ENCODE data around the gene LYPD6.
"Not testable (repeated sequence)": the region's sequence is repeated elsewhere in the genome, so short reads cannot be mapped to it uniquely, and the experiment has no call there.

The LYPD6 gene, protein sequence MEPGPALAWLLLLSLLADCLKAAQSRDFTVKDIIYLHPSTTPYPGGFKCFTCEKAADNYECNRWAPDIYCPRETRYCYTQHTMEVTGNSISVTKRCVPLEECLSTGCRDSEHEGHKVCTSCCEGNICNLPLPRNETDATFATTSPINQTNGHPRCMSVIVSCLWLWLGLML

DNA sequence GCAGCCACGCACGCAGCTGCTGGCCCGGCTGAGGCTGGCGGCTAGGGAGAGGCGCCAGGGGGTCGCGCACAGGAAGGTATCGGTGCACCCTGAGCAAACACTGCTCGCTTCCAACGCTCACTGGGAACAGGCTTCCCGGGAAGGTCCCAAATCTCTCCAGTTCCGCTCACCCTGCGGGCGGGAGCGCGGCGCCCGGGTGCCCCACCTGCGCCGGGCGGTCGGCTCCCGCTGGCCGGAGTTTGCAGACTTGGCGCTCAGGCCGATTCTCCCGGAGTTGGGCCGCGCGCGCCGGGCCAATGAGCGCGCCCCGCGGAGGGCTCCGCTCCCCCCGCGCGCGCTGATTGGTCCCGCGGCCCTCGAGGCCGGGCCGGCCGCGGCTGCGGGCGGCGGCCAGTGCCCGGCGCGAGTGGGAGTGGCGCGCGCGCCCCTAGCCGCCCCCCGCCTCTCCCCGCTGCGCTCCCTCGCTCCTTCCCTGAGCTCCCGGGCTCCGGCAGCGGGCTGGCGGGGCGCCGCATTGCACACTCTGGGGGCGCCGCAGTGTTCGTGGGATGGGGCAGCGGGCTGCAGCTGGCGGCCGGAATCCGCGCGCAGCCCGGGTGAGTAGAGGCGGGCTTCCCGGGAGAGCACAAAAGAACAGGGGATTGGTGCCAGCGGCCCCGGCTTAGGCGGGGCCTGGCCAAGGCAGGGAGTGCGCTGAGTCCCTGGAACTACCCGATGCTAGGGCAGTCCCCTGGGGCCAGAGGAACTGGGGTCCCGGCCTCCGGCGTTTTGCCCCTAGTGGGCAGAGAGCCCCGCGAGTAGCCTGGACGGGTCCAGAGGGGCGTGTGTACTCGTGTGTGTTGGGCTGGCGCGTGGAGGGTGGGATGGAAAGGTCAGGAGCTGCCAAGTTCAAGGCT is at the start of gene LYPD6:
TSS of gene LYPD6 (plus strand) at position 461 of the 896 bp plus-strand sequence. CDS start 107,122 bp downstream, outside the sequence.
- peak; percentile 48 for DNase-seq (ENCODE audit: low spot score)

DNA sequence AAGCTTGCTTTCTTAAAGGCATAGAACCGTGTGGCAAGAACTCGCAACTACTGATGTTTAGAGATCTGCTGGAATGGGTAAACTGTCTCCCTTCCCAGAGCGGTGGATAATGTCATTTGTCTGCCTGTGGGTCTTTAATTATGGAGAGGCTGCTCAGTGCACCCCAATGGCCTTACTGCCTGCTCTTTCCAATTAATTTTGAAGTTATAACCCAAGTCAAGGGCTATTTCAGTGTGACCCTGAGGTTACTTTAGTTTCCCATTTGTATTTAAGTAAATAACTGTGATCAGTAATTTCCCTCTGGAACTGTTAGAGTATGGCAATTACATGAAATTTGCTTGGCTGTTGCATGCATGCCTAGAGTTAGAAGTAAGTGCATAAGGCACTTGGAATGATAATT is 48.9 kb upstream of the LYPD6 start:
- no peak for DNase-seq (ENCODE audit: low spot score)

DNA sequence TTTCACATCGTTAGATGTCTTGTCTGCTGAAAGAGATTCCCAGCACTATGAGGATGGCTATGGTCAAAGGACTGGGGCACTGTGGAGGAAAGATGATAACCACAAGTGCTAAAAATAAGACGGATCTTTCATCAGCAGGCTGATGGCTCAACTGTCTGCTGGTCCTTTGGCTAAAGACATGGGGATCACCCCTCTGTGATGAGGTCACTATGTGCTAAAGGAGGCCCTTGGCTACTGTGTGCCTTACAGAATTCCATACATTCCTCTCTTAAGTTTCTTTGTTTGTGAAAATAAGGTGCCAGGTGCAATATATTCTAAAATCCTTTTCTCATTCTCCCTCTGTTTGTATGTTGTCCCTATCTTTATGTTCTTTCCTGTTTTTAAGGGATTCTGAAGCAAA is 39.7 kb upstream of the LYPD6 start:
- no peak for DNase-seq (ENCODE audit: low spot score)

DNA sequence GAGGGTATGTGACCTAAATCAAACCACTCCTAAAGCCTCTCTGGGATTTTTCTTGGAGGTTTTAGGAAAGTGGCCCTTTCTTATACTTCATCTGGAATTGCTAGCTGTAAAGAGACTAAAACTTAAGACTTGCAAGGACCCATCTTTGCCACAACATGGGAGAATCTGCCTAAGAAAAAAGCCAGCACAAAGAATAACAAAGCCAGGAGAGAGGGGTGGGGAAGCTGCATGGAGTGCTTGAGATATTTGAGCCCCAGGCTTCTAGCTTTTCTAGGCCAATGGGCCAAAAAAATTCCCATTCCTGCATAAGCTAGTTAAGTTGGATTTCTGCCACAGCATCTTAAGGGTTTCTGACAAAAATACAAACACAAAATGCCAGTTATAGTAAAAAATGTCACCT is 38.5 kb upstream of the LYPD6 start:
- no peak for DNase-seq (ENCODE audit: low spot score)

DNA sequence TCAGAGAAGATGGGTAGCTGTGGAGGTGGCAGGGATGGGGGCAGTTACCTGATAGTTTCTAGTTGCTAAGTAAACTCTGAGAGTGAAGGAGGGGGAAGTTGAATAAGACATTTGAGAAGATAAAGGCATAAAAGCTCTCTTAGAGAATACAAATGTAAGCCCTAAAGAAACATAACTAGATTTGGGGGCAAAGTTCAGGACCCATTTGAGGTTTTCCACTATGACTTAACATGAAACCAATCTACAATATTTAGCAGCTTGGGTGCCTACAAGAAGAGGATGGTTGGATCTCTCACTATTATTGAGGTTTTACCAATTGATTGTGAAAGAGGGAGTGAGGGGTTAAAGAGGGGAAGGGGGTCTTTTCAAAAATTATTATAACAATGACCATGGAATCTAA is 34.4 kb upstream of the LYPD6 start:
- no peak for DNase-seq (ENCODE audit: low spot score)

DNA sequence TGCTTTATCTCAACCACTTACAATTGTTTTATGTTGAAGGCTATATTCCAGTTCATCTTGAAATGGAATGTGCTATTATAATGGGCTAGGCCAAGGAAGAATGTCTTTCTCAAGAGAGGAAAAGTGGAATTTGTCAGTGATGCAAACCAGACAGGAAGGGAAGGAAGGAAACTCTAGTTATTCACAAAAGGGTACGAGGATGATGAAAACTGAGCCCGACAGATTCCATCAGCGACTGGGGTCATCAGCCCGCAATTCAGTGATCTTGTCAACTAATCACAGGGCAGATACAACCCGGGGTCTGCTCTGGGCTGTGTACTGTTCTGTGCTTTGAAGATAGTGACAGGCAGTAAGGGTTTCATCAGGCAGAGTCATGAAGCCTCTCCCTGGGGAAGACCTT is 23.4 kb upstream of the LYPD6 start:
- no peak for DNase-seq (ENCODE audit: low spot score)

DNA sequence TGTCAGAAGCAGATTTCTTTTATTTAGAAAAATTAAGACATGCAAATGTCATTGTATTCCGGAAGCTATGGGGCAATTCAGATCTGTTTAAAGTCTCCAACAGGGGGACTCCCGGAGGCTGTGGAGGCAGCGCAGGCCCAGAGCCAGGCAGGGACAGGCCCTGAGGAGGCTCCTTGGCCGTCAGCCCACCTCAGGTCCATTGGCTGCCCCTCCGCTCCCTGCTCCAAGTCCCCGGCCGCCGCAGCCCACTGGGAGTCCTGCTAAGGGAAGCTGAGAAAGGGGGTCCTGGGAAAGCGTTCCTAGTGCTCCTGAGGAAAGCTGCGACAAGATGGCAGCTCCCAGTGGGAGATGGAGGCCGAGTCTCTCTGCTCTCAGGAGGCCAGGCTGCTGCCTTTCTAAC is 20.0 kb upstream of the LYPD6 start:
- DNase-seq (ENCODE audit: low spot score) = no peak

DNA sequence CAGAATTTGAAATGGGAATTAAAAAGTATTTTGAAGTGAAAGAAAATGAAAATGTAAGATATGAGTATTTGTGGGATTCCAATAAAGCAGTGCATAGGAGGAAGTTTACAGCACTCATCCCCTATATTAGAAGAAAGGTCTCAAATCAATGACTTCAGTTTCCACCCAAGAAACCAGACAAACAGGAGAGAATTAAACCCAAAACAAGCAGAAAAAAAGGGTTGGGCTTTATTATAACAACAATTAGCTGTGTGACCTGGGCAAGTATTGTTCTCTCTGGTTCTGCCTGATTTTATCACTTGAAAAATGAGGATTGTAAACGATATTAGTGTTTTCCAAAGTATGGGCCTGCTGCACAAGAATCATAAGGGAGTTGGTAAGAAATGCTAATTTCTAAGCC is 18.3 kb upstream of the LYPD6 start:
- DNase-seq (ENCODE audit: low spot score) = no peak

DNA sequence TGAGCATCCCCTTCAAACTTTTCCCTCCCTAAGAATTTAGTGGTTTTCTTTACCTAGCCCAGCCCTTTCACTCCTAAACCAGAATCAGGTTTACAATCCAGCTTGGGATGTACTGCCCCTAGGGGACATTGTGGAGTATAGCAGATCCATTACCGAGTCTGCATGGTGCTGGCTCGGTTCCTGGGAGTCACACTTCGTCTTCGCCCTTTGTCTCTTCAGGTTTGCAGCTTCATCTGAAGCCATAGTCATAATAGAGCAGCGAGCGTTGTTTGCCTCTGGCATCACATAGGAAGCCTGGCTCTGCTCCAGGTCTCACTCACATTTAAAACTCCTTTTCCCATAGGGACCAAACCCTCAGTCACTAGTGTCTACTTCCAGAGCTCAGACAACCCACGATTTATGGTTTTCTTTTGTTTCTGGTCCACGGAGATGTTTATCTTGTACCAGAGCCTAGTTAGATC is 16.8 kb upstream of the LYPD6 start:
- DNase-seq (ENCODE audit: low spot score) = peak; percentile 50

DNA sequence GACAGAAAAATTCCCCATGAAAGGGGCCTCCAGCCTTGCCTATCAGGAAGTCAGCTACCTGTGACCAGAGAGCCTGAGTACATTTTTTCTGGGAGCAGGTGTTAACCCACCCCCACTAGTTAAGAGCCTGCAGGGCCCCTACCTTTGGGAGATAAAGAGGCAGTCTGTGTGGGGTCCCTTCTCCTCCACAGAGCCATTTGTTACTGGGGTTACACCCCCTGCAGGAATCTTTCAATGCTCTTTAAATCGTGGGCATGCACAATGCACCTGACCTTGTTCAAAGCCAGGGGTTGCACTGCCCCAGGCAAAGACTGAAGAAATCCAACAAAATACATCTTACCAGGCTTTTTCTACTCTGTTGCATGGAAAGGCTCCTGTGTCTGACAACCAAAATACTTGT is 15.7 kb upstream of the LYPD6 start:
- no peak for DNase-seq (ENCODE audit: low spot score)

DNA sequence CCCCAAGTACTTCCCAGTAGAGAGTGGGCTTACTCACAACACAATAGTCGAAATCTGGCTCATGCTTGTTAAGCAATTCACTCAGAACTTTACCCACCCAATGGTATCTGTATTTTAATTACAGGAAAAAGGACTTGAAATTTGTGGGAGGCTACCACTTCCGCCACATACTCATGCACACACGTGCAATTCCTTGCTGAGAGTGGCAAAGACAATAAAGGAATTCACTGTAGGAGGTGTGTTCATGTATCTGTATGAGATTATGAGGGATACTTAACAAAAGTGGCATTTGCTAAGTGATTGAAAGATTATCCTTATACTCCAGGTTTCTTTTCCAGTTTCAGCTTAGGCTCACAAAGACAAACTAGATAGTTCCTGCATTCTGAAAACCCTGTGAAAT is 14.9 kb upstream of the LYPD6 start:
- DNase-seq (ENCODE audit: low spot score) = no peak

DNA sequence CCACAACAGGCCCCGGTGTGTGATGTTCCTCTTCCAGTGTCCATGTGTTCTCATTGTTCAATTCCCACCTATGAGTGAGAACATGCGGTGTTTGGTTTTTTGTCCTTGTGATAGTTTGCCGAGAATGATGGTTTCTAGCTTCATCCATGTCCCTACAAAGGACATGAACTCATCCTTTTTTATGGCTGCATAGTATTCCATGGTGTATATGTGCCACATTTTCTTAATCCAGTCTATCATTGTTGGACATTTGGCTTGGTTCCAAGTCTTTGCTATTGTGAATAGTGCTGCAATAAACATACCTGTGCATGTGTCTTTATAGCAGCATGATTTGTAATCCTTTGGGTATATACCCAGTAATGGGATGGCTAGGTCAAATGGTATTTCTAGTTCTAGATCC is 11.8 kb upstream of the LYPD6 start:
- not testable (repeated sequence) for DNase-seq (ENCODE audit: low spot score)

DNA sequence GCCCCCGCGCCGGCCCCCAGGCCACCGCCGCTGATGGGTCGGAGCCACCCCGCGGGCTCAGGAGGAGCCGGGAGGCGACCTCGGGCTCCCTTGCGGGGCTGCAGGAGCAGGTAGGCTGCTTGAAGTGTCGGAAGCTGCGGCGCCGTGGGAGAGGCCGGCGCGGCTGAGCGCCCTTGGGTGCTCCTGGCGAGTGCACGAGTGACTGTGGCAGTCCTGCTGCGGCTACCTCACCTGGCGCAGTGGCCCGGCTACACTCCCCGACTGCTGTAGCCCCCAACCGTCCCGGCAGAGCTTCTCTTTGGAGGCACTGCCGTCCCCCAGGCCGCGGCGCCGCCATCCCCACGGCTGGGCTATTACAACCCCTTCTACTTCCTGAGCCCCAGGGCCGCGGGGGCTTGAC is 10.0 kb upstream of the LYPD6 start:
- no peak for DNase-seq (ENCODE audit: low spot score)

DNA sequence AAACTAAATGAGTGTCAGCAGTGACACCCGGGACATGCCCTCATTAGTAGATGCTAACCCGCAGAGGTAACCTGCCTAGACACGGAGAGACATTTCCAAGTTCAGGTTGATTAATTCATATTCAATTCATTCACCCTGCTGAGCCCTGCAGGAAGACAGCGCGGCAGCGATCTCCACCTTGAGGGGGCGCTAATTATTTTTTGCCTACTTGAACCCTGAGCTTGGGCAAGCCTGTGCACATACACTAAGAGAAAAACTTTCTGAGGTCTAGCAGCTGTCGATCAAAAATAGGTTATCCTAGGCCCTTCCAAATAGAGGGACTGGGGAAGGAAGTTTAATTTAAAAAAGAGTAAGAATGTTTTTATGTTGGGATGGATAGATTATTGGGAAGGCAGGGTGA is 1.3 kb upstream of the LYPD6 start:
- no peak for DNase-seq (ENCODE audit: low spot score)

DNA sequence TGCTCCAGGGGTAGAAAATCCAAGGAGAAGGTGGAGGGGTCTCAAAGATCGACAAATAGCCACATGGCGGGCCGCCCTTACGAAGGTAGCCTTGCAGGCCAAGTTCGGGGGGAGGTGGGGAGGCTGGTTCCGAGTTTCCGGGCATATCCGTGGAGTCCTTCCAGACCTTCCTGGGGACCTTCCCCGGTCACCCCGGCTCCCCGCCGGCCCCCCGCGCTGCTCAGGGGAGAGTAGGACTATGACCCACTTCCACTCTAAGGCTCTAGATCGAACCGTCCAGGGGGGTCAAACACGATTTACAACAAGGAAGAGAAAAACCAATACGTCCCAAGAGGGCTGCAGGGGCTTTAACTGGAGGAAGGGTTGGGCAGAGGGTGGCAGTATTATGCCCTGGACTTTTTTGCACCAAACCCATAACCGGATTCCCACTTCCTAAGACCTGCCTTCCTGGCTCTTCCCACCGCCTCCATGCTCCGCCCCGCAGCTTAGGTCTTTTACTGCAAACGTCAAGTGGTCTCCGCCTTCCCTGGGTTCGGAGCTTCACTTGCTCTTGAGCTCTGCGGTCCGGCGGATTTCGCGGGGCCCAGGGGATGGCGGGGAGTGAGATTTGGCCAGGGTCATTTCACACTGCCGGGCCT is 779 bp upstream of the LYPD6 start:
- peak; percentile 17 for DNase-seq (ENCODE audit: low spot score)

DNA sequence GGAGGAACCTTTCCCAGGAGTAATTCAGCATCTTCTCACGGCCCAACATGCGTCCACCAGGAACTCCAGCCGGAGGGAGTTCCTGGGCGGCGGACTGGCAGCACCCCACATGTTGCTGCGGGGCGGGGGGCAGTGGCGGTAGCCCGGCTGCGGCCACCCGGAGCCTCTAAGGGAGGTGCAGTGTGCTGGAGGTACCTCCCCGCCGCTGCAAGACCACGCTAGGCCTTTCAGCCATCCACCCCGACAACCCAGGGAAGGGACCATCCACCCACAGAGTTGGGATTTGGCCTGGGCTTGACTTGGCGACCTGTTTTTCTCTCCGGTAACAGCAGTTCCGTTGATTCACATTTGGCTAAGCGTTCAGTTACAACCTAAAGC is 625 bp downstream of the LYPD6 start:
- DNase-seq (ENCODE audit: low spot score) = no peak

DNA sequence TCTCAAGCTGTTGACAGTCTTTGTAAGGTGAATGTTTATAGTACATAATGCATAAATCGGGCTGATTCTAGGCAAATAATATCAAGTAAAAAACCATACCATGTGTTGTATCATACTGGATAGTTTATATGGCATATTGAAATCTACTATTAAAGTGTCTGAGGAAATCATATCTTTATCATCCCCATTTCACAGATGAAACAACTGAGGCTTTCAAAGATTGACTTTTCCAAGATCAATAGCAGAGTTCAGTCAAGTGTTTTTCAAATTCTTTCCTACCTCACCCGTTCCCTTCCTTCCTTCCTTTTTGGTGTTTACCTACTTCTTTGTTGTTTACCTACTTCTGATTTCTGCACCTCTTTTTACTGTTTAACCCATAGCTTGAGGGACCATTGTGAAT is 2.0 kb downstream of the LYPD6 start:
- no peak for DNase-seq (ENCODE audit: low spot score)

DNA sequence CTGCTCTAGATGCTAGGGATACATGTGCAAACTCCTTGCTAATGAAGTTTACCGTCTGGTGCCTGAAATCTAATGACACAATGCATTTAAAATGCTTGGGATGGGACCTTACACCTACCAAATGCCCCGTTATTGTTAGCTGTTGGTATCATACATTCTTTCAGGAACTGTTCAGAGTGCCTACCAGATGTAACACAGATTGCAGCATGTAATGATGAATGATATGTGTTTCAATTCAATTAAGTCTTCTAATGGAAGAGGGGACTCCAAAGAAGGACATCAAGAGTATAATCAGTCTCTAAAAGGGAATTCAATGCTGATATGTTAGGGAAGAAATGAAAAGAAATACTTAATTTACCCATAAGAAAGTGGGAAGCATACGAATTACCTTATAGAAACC is 3.2 kb downstream of the LYPD6 start:
- no peak for DNase-seq (ENCODE audit: low spot score)

DNA sequence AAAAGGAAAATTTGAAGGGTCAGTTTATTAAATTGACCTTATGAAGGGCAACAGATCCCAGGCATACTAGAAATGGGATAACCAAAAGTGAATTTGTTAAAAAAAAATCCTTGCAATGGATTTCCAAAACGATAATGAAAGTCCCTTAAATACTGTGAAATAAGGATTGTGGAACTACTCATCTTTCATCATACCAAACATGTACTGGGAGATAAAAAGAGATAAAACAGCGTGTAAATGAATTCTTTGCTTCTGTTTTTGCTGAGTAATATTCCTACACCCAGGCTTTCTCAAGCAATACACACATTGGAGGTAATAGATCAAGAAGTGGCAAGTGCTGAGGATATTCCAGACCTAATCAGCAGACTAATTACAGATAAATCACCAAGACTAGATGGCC is 3.8 kb downstream of the LYPD6 start:
- no peak for DNase-seq (ENCODE audit: low spot score)

DNA sequence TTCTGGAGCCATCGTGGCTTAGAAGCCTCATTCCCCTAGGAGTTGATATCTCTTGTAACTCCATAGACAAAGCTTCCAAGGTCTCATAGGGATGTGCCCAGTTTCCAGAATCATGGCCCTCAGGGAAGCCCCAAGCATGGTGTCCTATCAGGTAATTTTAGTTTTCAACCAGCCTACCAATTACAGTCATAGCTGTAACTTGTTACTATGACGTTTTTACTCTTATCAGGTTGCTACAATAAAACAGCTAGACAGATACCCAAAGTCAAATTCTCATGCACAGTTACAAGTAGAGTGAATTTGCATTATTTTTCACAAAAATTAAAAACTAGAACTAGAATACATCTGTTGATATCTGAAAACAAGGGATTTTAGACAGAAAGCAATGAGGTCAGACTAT is 8.9 kb downstream of the LYPD6 start:
- no peak for DNase-seq (ENCODE audit: low spot score)

DNA sequence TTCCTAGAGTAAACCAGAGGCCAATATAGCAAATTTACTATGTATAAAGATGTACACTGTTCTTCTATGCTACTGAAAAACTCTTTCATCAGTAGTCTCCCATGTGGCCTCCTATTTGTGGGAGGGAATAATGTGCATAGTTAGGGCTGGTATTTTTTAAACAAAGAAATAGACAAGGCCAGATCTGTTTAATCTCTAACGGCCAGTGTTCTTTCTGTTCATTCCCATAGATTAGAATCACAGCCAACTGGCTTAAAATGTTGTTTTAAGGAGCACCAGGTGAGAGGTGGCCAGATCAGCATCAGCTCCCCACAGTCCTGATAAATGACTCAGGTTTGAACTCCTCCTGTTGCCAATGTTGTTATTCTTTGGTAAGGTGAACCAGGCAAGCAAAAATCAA is 12.1 kb downstream of the LYPD6 start:
- no peak for DNase-seq (ENCODE audit: low spot score)

DNA sequence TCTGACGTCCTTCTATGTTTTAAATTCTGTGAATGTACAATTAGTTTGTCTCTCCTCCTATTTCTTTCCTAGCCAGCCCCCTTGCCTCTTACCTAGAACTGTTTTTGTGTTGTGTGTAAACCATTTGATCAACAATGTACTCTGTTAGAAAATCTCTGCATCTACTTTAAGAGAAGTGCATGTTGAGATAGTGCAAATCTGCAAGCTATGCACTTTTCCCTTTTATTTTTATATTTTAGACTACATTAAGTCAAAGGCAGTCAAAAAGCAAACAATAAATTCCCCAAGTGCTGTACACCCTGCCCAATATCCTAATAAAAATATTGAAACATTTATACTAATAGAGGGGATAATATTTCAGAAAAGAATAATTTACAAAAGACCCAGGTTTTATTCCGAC is 13.7 kb downstream of the LYPD6 start:
- DNase-seq (ENCODE audit: low spot score) = no peak

DNA sequence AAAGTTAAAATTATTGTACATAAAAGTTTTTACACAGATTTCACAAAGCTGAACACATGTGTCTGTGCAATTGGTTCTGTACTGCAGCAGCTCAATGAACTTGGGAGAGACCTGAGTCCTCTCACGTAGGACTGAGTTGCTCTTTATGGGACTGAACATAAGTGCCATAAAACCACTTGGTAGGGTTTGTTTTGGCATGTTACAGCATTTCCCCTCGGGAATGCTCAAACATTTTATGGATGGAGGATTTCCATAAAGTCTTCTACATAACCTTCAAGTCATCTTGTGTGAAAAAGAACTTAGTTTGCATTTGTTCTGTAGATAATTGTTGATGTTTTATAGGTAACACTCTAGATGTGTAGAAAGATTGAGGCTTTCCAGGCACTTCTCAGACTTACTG is 15.9 kb downstream of the LYPD6 start:
- no peak for DNase-seq (ENCODE audit: low spot score)

All from COLO829 (cell line).